CD4-positive, alpha-beta T cell treated with Interleukin-1 beta for 1 hour (primary cell): ENCODE results near the gene C9orf152.
"Not testable (repeated sequence)": the region's sequence is repeated elsewhere in the genome, so short reads cannot be mapped to it uniquely, and the experiment has no call there.

Experiments
- DNase-seq, 2 donors: peaks; one replicate each; pipeline ENCODE4 v3.0.0-alpha.2; 2020 to 2022

C9orf152 gene, protein sequence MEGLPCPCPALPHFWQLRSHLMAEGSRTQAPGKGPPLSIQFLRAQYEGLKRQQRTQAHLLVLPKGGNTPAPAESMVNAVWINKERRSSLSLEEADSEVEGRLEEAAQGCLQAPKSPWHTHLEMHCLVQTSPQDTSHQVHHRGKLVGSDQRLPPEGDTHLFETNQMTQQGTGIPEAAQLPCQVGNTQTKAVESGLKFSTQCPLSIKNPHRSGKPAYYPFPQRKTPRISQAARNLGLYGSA

GRCh38 chr9:110208031-110208430 is at the start of gene C9orf152:
Gene C9orf152, minus strand, starts transcription at chr9:110208159. Its CDS starts 580 bp downstream, at chr9:110207579.
- DNase-seq: no peak

DNA sequence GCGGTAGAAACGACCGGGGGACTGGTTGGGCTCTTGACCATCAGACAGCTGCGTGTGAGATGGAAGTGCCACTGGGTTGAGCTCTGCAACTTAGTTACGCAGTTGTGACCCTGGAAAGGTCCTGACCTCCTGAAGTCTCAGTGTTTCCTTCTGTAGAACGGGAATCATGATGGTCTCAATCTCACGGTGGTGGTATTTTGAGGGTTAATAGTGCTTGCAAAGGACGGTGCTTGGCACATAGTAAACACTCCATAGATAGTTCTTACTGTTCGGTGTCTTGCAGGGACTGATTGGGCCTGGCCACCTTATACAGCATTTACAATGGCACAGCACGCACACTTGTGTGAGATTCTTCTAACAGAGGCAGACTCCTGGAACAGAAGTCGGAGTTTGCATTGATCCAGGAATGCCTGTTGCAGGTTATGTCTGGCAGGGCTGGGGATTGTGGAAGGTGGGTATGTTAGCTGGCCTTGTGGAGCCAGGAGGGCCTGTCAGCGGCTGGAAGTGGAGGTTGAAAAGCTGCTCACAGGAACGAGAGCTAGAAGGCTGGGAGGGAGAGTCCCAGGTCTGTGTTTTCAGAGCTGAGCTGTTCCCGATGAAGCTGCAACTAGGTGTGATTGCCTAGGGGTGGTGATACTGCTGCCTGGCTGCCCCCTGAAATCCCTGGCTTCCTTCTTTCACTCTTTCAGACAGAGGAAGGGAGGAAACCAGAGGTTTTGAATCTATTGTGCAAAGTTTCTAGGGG is 49.3 kb upstream of the C9orf152 start:
- no peak for DNase-seq

DNA sequence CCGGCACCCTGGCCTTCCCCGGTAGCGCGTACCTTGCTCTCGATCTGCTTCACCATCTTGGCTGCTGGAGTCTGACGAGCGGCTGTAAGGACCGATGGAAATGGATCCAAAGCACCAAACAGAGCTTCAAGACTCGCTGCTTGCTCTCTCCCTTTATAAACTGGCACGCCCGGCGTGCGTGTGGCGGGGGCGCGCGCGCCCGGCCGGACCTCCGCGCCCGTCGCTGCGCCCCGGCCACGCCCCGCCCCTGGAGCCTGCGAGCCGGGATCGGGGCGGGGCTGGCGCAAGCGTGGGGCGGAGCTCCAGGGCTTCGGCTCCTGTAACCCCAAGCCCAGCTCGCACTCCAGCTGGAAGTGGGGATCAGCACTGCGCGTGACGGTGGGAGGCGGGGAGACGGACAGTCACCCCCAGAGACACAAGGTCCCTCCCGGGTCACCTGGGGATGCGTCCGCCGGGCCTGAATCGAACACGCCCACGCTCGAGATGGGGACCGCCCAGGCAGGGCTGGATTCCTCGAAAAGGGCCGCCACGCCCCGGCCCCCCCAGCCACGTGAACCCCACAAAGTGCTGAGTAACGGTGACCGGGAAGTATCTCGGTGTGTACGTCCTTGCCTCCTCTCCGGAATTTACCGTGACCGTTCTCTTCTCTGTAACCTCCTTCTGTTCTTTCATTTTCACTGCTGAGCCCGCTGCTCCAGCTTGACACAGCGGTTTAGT is 48.6 kb upstream of the C9orf152 start, which contains the start of gene TXN:
Gene TXN (minus strand): TSS at position 128 of the 717 bp plus-strand sequence. CDS start 72 bp downstream, at position 56.
- peak; percentile 80 to 84 for DNase-seq

GRCh38 chr9:110255463-110256379 is 47.8 kb upstream of the C9orf152 start:
- peak; percentile 11 to 23 for DNase-seq

GRCh38 chr9:110255034-110255462 is 47.1 kb upstream of the C9orf152 start:
- DNase-seq: no peak

DNA sequence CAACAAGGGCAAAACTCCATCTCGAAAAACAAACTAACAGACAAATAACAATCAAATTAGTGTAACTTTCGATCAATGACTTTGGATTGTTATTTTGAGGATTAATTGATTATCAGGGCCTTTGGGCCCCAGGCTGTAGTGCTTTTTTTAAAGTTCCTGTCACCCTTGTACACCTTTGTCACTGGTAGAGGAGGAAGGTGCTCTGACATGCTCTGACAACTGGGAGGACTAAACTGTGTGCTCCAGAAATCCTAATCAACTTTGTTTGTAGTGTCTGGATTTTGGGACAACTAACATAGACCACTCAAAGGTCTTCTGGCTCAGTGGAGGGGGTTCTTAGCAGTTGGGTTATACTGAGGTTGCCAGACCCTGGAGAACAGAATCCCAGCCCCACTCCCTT is 46.5 kb upstream of the C9orf152 start:
- no peak for DNase-seq

DNA sequence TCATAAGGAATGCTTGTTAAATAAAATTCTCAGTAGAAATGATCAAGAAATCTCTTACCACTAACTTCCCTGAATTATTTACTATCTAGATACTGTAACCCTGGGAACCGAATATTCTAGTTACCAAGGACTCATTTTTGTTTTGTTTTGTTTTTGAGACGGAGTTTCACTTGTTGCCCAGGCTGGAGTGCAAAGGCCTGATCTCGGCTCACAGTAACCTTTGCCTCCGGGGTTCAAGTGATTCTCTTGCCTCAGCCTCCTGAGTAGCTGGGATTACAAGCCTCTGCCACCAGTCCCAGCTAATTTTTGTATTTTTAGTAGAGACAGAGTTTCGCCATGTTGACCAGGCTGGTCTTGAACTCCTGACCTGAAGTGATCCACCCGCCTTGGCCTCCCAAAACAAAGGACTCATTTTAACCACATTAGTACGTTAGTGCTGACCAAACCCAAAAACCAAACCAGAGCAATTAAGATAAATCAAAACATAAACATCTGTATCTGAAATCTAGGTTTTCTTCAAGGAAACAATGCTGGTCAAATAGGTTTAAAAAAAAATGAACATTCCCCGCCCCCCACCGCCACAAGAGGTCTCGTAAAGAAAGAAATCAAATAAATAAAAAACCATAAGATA is 44.7 kb upstream of the C9orf152 start:
- no peak for DNase-seq

DNA sequence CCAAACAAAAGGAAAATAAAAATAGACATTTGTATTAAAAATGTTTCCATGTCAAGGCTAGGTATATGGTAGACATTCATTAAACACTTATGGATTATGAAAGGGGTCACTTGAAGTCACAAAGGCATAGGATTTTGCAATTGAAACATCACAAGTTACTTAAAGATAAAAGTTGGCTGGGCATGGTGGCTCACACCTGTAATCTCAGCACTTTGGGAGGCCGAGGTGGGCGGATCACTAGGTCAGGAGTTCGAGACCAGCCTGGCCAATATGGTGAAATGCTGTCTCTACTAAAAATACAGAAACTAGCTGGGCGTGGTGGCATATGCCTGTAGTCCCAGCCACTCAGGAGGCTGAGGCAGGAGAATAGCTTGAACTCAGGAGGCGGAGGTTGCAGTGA is 43.8 kb upstream of the C9orf152 start:
- DNase-seq: not testable (repeated sequence)

GRCh38 chr9:110251212-110251611 is 43.3 kb upstream of the C9orf152 start:
- DNase-seq: no peak

DNA sequence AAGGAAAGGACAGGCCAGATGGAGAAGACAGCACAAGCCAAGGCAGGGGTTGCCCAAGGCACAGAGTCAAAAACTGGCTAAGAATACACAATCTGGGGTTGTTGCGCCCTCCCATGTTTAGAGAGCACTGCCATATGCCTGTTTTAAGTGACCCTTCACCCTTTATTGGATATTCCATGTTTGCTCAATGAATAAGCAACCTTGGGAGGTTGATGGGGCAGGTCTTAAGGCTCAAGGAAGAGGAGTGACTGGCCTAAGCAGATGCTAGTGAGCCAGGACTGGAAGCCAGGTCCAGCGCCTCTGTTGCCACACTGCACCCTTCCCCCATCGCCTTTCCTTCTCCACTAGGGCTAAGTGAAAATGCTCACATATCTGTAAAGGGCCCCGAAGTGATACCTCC is 41.6 kb upstream of the C9orf152 start:
- DNase-seq: no peak

DNA sequence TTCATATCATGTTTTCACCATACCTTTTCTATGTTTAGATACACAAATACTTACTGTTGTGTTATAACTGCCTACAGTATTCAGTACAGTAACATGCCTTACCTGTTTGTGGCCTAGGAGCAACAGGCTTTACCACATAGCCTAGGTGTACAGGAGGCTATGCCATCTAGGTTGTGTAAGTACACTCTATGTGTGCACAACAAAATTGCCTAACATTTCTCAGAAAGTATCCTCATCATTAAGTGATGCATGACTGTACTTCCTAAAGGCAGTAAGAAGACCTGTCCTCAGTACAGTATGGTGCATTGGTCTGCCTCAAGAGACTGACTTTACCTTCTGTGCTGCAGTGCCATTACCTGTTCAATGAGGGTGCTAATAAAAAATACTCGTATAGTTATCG is 40.4 kb upstream of the C9orf152 start:
- DNase-seq: no peak

DNA sequence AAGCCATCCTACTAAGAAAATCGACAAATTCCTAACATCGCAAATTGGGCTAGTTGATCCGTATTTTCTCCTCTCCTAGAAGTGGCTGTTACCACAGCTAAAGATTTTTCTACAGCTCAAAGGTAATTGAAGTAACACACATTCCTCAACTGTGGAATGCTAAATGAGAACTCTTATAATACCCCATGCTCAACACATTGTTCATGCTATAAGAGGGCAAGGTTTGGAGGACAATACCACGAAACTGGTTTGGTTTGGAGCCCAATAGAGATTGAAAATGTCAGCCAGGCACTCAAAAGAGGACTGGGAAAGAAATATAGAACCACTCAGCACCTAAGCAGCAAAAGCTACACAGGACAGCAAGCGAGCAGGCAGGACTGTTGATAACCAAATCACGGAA is 38.3 kb upstream of the C9orf152 start:
- no peak for DNase-seq

- DNase-seq: no peak
Observed at GRCh38 chr9:110244616-110245015, 36.7 kb upstream of the C9orf152 start.

- no peak for DNase-seq
Observed at GRCh38 chr9:110241858-110242321, 33.9 kb upstream of the C9orf152 start.

DNA sequence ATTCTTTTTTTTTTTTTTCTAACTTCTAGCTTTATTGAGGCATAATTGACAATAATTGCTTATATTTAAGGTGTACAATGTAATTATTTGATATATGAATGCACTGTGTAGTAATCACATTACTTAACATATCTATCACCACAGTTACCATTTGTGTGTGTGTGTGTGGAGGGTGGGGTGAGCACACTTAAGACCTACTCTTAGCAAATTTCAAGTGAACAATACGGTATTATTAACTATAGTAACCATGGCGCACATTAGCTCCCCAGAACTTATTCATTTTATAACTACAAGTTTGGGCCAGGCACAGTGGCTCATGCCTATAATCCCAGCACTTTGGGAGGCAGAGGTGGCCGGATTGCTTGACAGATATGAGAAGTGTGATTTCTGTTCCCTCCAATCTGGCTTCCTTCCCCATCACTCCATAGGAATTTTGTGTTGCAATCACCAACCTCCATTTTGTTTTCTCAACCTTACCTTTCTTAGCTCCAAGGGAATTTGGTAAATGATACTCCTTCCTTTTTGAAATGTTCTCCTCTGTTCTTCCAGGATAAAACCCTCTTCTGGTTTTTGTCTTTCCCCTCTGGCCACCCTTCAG is 33.4 kb upstream of the C9orf152 start:
- DNase-seq: no peak

- no peak for DNase-seq
Observed at GRCh38 chr9:110240198-110240597, 32.2 kb upstream of the C9orf152 start.

GRCh38 chr9:110228321-110228720 is 20.4 kb upstream of the C9orf152 start:
- DNase-seq: no peak

DNA sequence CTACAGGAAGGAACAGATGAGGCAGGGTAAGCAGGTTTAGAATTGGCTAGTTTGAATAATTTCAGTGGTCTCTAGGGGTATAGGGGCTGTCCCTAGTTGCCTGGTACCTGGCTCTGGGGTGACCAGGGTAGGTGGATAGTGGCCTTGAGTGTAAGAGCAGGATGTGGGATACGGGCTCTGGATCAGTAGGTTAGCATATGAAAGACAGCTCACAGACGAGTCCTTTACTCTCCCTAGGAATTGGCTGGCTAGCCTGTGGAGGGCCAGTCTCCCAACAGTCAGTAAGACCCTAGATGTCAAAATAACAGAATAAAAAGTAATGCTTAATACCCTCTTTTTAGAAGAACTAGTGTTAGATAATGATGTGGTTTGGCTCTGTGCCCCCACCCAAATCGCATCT is 16.6 kb upstream of the C9orf152 start:
- DNase-seq: no peak

DNA sequence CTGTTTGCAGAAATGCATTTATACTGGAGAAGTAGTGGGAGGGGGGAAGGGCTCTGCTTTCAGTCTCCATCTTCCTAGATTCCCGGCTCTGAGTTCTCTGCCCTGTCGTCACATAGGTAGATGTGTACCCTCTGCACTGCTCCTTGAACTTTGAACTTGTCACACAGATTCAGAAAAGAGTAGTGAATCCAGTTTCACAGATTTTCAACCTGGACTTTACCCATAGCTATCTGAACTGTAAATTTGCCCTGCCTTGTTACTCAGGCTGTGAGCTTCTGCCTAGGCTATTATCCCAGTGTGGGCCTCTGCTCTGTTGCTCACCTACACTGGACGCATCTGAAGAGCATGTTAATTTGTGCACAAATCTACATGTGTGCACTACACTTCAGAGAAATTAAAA is 12.8 kb upstream of the C9orf152 start:
- DNase-seq: no peak

DNA sequence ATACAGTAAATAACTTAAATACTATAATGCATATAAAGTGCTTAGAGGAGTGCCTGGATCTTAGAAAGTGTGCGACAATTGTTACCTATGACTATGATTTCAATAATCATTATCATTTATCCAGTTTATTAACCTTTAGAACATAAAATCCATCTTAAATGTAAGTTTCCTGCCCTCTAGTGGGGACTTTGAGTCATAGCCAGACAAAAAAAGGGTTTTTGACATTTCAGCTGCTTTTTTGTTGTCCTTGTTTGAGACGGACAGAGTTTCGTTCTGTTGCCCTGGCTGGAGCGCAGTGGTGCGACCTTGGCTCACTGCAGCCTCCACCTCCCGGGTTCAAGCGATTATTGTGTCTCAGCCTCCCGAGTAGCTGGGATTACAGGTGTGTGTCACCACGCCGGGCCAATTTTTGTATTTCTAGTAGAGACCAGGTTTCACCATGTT is 9.7 kb upstream of the C9orf152 start:
- DNase-seq: peak in 1 of 2 donors; percentile 23

GRCh38 chr9:110214586-110215355 is 6.8 kb upstream of the C9orf152 start:
- no peak for DNase-seq
